Heart left ventricle (tissue), 16 donors: Measurements from ENCODE around the gene MCIDAS. TPM values are rescaled to one million over a fixed set of nuclear protein-coding genes. Genes with fewer than 3 reads are reported as not detected.

Experiments used
- ATAC-seq, 4 donors: fragments of 200-7000 bp; cut with Tn5 transposase; one replicate each; pipeline ENCODE4 v1.9.1; 2020 to 2022; ENCODE audit warnings: moderate library complexity in 4 of 4, mild to moderate bottlenecking in 3 of 4, moderate number of reproducible peaks in 1 of 4
- DNase-seq, 5 donors: peaks; one replicate each; pipeline ENCODE4 v3.0.0-alpha.2; 2020
- H3K27ac ChIP-seq, 12 donors: fragments of 200-600 bp; sonication (generic) in 4 of 12; one replicate each; pipeline versions ENCODE4 v1.5.0 to v1.8.0; 2016 to 2022; ENCODE audit warnings: mild to moderate bottlenecking in 2 of 12
- H3K27me3 ChIP-seq, 9 donors: fragments of 200-600 bp; sonication (generic) in 2 of 9; one replicate each; pipeline versions ENCODE4 v1.5.1 to v1.8.0; 2016 to 2022; ENCODE audit warnings: mild to moderate bottlenecking in 3 of 9
- H3K36me3 ChIP-seq, 9 donors: fragments of 200-600 bp; sonication (generic) in 2 of 9; one replicate each; pipeline versions ENCODE4 v1.5.0 to v1.8.0; 2018 to 2022; ENCODE audit warnings: mild to moderate bottlenecking in 2 of 9
- H3K4me1 ChIP-seq, 12 donors: fragments of 200-600 bp; sonication (generic) in 4 of 12; one replicate each; pipeline versions ENCODE4 v1.5.0 to v1.8.0; 2016 to 2022; ENCODE audit warnings: mild to moderate bottlenecking in 3 of 12
- H3K4me3 ChIP-seq, 12 donors: fragments of 200-600 bp; sonication (generic) in 4 of 12; one replicate each; pipeline versions ENCODE4 v1.5.0 to v1.8.0; 2017 to 2022; ENCODE audit warnings: mild to moderate bottlenecking in 9 of 12, moderate library complexity in 4 of 12
- H3K9me3 ChIP-seq, 12 donors: fragments of 200-600 bp; sonication (generic) in 4 of 12; one replicate each; pipeline versions ENCODE4 v1.5.0 to v1.8.0; 2016 to 2022; ENCODE audit warnings: mild to moderate bottlenecking in 1 of 12
- POLR2A ChIP-seq, 2 donors: fragments of 450-650 bp; IDR thresholded peaks; one replicate each; pipeline ENCODE4 v1.6.1; 2017; ENCODE audit warnings: antibody characterized with exemption in 2 of 2, mild to moderate bottlenecking in 2 of 2, moderate library complexity in 2 of 2
- WGBS, 4 donors: extraction: QIAGEN DNeasy Blood & Tissue Kit in 2 of 4; methylation state at CpG; one replicate each; pipeline versions ENCODE4 v1.1.5 to v1.1.7; 2013 to 2018; 5-methylcytosine and 5-hydroxymethylcytosine counted together
- intact Hi-C, 10 donors: fragments of 100-400 bp; cut with DNase I; formaldehyde crosslinking; loops; one replicate each; pipeline versions ENCODE4 v1.11.1 to v1.14.2; 2022
- polyA plus RNA-seq, 2 donors: library from polyadenylated mRNA; stranded (reverse); fragments of 200-250 nt; gene quantifications; one replicate each; pipeline ENCODE4 v1.2.3, GENCODE V29; 2013
- total RNA-seq, 9 donors: library from RNA; depleted of rRNA in 2 of 9; stranded (reverse); fragments of >200 nt in 2 of 9; fragmentation: NEBNext Ultra II Directional in 3 of 9; extraction: Animal tissue kit (Norgen Biotek cat#: 25700) in 3 of 9; gene quantifications; one replicate each; pipeline versions ENCODE4 v1.1.0 to v1.2.4, GENCODE V29; 2016 to 2023
- TF ChIP-seq, protein P1 (sequence below), 12 donors: fragments of 200-600 bp; sonication (generic) in 4 of 12; IDR thresholded peaks; one replicate each; pipeline versions ENCODE4 v1.5.0 to v1.8.0; 2018 to 2022; ENCODE audit warnings: antibody characterized with exemption in 12 of 12, mild to moderate bottlenecking in 5 of 12
- donor health status: ischemic (EF 13 %, LVEDD 7.1; RV severe dilation, severe dysfunction).
- donor health status: healthy with polysubstance abuse.
- donor health status: DM: no; HTN: yes; CAD: no.
- donor health status: DM: no; HTN: no; CAD: no.
- donor health status: ischemic (EF 25% LVEDD 6.9; RV normal size, moderate dysfunction).
- donor health status: ischemic (EF 25% LVEDD 5.7; RV mildly dilated, moderate dysfunction).
- donor health status: healthy.
- donor health status: DM: yes; HTN: yes; CAD: no.
- donor health status: ischemic (EF 35%, LVEDD 5.7; RV mildly dilated, moderate dysfunction).
- donor health status: nonischemic (EF 11% LVEDD 7.7; RV severe dilation, severe dysfunction).
- donor health status: DM: yes; HTN: yes; CAD: no.
- donor health status: PGD.
- donor health status: ischemic (EF 29% LVEDD 5.4; RV normal size, mild dysfunction).
- donor health status: nonischemic (EF 23%, LVEDD 6.1; RV moderate dilation, normal function).

Gene MCIDAS
- total and polyA plus RNA-seq, 11 donors, result not detected

DNA sequence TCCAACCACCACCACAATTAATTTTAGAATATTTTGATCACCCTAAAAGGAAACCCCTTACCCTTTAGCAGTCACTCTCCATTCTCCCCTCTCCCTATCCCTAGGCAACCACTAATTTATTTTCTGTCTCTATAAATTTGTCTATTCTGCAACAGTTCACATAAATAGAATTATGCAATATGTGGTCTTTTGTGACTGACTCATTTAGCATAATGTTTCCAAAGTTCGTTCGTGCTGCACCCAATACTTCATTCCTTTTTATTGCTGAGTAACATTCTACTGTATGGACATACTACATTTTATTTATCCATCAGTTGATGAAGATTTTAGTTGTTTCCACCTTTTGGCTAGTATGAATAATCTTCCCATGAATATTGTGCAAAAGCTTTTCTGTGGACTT is 36.0 kb downstream of the MCIDAS start:
- Histone ChIP-seq H3K27me3 (peaks cover 0 to 94% (median 50%) of the 10 kb centered on the region in 9 donors), H3K4me1 (no peaks in the 10 kb centered on the region), H3K27ac (no peak overlapping the region), H3K36me3 (no peaks in the 10 kb centered on the region), H3K4me3 (no peak overlapping the region), H3K9me3 (no peaks in the 10 kb centered on the region)
- intact Hi-C loops, result no loop called here
- WGBS, 4 donors, result 89 to 95% (median 93%) methylated on average over 2 of the region's 2 CpGs
- TF ChIP-seq, protein P1, sequence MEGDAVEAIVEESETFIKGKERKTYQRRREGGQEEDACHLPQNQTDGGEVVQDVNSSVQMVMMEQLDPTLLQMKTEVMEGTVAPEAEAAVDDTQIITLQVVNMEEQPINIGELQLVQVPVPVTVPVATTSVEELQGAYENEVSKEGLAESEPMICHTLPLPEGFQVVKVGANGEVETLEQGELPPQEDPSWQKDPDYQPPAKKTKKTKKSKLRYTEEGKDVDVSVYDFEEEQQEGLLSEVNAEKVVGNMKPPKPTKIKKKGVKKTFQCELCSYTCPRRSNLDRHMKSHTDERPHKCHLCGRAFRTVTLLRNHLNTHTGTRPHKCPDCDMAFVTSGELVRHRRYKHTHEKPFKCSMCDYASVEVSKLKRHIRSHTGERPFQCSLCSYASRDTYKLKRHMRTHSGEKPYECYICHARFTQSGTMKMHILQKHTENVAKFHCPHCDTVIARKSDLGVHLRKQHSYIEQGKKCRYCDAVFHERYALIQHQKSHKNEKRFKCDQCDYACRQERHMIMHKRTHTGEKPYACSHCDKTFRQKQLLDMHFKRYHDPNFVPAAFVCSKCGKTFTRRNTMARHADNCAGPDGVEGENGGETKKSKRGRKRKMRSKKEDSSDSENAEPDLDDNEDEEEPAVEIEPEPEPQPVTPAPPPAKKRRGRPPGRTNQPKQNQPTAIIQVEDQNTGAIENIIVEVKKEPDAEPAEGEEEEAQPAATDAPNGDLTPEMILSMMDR (IDR thresholded peaks at IDR 0.05), result no peak
- TF ChIP-seq POLR2A (IDR thresholded peaks at IDR 0.05), result no peak
- DNase-seq (no peak), ATAC-seq (no peak)

DNA sequence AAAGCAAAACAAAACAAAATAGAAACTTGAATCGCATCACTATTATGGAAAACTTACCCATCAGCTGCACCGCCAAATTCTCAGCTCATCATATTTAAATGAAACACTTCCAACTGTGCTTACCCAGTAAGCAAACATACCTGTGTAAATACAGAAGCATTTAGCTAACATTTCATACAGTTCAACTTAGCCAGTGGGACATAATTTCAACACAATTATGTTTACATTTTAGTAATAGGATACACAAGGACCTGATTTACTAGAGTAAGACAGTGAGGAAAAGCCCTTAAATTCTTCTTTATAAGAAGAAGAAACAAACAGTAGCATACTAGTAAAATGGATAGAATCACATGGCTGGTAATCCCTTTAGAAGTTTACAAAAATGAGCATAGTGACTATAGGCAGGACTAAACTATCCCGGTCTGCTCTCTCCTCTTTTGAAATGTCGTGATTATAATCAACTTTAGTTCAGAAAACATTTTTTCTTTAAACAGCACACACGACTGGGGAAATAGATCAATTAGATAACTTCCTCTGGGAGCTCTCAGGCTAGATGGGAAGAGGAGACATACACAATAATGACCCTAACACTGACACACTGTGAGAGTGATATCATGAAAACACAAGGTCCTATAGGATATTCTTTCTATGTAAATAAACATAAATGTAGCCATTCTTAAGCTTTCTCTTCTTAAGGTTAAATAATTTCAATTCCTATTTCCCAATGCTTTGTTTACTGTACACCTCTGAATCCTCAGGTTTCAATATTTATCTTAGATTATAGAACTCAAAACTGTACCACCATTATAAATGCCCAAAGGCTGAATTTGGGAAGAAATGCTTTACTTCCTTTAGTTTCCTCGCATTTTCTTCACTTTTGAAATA is 38.2 kb downstream of the MCIDAS start:
- no peaks in the 10 kb centered on the region for H3K36me3 ChIP-seq
- no peak overlapping the region for H3K27ac ChIP-seq
- H3K4me3 ChIP-seq, result no peak overlapping the region
- H3K27me3 ChIP-seq, result peaks cover 0 to 93% (median 50%) of the 10 kb centered on the region in 9 donors
- intact Hi-C loops, result no loop called here
- ATAC-seq (no peak), DNase-seq (no peak)
- TF ChIP-seq, protein P1 (IDR thresholded peaks at IDR 0.05), result no peak
- TF ChIP-seq POLR2A (IDR thresholded peaks at IDR 0.05), result no peak
- peaks cover 0 to 1% (median 0%) of the 10 kb centered on the region in 12 donors for H3K9me3 ChIP-seq
- WGBS, 4 donors, result 64 to 68% (median 67%) methylated on average over 6 of the region's 6 CpGs
- no peaks in the 10 kb centered on the region for H3K4me1 ChIP-seq

DNA sequence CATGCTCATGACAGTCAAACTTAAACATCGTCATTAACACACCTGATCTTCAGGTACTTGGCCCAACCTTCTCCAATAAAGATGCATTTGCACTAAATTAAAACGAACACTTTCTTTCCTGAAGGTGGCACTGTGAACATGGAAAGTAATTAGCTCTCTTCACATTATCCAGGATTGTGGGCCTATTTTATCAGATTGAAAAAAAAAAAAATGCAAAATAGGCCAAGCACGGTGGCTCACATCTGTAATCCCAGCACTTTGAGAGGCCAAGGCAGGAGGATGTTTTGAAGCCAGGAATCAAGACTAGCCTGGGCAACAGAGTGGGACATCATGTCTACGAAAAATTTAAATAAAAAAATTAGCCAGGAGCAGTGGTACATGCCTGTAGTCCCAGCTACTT is 39.7 kb downstream of the MCIDAS start:
- Histone ChIP-seq H3K4me3 (no peak overlapping the region), H3K4me1 (no peaks in the 10 kb centered on the region), H3K27ac (no peak overlapping the region), H3K9me3 (peaks cover 0 to 9% (median 0%) of the 10 kb centered on the region in 12 donors), H3K36me3 (no peaks in the 10 kb centered on the region), H3K27me3 (peaks cover 0 to 94% (median 53%) of the 10 kb centered on the region in 9 donors)
- ATAC-seq (no peak), DNase-seq (no peak)
- intact Hi-C loops, result no loop called here
- TF ChIP-seq, protein P1 (IDR thresholded peaks at IDR 0.05), result peak in 1 of 12 donors; percentile 5
- no peak for TF ChIP-seq POLR2A (IDR thresholded peaks at IDR 0.05)
- 53 to 61% (median 58%) methylated on average over 4 of the region's 4 CpGs for WGBS, 4 donors

DNA sequence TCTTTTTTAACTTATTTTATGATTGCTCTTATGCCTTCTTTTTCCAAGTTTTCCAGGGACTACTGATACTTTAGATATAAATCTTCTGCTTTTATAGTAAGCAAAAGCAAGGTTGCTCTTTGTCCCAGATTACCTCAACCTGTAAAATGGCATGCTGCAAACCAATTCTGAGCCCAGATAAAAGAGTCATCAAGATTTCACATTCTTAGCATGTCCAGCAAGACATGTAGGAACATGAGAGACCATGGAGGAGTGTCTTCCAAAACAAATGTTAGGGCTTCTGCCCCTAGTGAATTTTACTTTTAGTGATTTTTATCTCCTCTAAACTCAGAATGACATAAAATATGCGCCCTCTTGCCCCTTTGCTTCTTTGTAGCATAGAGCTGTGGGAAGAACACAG is 47.1 kb downstream of the MCIDAS start:
- 57 to 73% (median 64%) methylated on average over 1 of the region's 1 CpG for WGBS, 4 donors
- Histone ChIP-seq H3K4me3 (no peak overlapping the region), H3K4me1 (peaks cover 5 to 13% (median 10%) of the 10 kb centered on the region in 12 donors), H3K27ac (no peak overlapping the region), H3K27me3 (peaks cover 19 to 96% (median 51%) of the 10 kb centered on the region in 9 donors), H3K9me3 (peaks cover 0 to 9% (median 0%) of the 10 kb centered on the region in 12 donors), H3K36me3 (no peaks in the 10 kb centered on the region)
- ATAC-seq, result no peak
- no peak for DNase-seq
- no peak for TF ChIP-seq POLR2A (IDR thresholded peaks at IDR 0.05)
- TF ChIP-seq, protein P1 (IDR thresholded peaks at IDR 0.05), result no peak
- intact Hi-C loops, result no loop called here
